HG03521 (cell line): ENCODE measurements around the gene STXBP5L.
"Not testable (repeated sequence)": the region's sequence is repeated elsewhere in the genome, so short reads cannot be mapped to it uniquely, and the experiment has no call there.

Experiments
- ATAC-seq: cut with Tn5 transposase; IDR thresholded peaks from one replicate; pipeline ENCODE4 v1.9.1; 2021; ENCODE audit warnings: mild to moderate bottlenecking, moderate library complexity; ENCODE audit not compliant: unreplicated experiment

The STXBP5L gene

GRCh38 chr3:121223116-121223515 lies 315.1 kb downstream of the STXBP5L start:
- ATAC-seq: no peak

- no peak for ATAC-seq
Observed at GRCh38 chr3:121228971-121229370, 321.0 kb downstream of the STXBP5L start.

- not testable (repeated sequence) for ATAC-seq
Observed at GRCh38 chr3:121230194-121230593, 322.2 kb downstream of the STXBP5L start.

- ATAC-seq: no peak
Observed at GRCh38 chr3:121231872-121232271, 323.9 kb downstream of the STXBP5L start.

DNA sequence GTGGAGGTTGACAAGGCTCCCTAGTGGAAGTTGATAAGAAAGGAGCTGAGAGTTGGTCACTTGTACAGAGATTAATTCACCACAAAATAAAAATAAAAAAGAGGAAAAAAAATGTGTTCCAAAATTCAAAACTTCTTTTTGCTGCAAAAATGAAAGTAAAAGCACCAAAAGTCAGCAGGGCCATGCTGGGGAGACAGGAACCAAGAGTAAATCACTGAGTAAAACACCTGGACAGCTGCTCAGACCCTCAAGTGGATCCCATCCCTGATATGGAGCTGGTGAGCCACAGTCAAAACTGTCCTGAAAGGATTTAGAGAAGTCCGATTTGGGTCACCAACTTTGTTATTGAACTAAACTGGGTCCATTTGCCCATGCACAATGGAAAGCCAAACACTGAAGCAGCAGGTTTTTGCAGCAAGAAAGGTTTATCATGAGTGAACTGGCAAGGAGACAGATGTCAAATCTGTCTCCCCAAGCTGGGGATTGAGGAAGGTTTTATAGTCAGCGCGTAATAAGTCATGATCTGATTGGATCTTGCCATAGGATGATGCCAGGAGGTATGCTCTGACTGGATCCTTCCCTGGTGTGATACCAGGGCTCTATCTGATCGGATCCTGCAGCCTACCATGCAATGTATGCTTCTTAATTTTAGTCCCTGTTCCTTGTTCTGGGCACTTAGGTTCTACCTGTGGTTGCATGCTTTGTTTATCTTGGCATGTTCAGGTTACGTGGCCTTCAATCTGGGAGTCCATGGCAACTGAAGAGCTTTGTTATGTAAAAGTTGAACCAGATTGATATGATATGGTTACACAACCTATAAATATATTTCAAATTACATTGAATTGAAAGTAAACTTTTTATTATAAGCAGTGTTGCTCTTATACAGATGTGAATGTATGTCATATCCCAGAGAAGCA lies 324.6 kb downstream of the STXBP5L start:
- no peak for ATAC-seq

GRCh38 chr3:121243208-121243607 lies 335.2 kb downstream of the STXBP5L start:
- ATAC-seq: no peak

DNA sequence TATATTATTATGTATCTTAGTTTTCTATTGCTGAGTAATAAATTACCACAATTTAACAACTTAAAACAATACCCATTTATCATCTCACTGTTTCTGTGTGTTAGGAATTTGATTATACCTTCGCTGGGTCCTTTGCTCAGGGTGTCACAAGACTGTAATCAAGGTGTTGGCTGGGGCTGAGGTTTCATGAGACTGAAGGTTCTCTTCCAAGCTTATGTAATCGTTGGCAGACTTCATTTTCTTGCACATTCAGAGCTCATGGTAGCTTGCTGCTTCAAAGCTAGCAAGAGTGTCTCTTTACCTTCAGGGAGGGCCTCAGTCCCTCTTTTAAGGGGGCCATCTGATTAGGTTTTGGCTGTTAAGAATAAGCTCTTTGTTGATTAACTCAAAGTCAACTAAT lies 344.7 kb downstream of the STXBP5L start:
- ATAC-seq: no peak

- no peak for ATAC-seq
Observed at GRCh38 chr3:121269389-121269788, 361.4 kb downstream of the STXBP5L start.

DNA sequence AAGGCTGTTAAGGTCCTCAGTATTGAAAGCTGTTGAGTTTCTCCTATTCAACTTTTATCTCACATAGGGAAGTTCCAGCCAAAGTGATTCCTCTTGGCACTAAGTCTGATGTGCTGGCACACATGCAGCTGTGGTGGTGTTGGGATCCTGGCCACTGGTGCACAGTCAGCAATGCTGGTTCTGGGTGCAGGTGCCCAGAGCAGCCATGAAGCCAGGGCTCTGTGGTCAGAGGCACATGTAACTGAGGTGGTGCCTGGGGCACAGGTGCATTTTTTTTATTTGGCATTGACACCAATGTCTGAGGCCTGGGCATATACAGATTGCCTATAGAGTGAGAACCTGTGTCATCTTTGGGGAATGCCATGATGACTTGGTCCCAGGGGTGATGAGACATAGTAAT lies 366.4 kb downstream of the STXBP5L start:
- ATAC-seq: no peak

DNA sequence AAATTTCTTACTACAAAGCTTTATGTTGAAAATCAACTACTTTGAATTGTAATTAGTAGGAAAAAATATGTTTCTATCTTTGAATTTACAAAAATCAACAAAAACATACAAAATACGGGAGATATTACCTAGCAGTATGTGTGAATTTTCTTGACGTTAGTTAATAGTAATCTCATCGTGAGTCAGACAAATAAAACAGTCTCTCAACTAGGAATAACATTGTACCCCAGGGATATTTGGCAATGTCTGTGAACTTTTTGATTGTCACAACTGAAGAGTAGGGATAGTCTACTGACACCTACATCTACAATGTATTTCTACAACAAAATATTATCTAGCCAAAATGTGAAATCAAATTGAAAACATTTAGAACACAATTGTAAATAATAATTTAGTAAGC lies 387.4 kb downstream of the STXBP5L start:
- no peak for ATAC-seq

GRCh38 chr3:121295979-121296378 lies 388.0 kb downstream of the STXBP5L start:
- no peak for ATAC-seq

DNA sequence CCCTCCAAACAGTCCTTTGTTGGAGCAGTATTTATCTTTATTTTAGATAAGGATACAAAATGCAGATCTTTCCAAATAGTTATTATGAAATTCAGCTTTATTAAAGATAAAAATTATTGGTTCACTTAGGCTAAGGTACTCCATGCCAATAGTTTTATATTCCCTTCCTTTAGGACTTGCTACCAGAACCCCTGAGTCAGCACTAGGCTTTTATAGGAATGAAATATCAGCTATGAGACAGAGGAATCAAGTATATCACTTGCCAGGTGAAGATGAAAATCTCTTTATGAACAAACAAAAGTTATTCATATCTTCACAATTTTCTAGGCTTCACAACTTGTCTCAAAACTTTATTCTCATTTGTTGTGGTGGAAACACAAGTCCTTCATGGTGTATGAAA lies 416.3 kb downstream of the STXBP5L start:
- ATAC-seq: no peak

DNA sequence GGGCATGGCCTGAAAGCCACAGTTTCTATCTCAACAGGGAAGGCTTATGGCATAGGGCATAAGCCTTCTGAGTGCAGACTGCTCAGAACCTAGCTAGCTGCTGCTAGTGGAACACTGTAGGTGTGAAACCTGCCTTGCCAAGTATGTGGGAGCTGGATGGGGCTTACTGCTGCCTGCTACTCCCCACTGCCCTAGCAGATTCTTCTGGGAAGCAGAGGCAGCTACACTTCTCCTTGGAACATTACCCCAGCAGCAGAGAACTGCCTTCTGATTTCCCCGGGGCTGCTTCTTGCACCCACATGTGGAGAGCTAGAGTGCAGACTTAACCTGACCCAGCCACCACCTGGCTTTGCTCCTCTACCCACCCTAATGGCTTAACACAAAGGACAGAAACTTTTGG lies 422.1 kb downstream of the STXBP5L start:
- ATAC-seq: no peak

- no peak for ATAC-seq
Observed at GRCh38 chr3:121330634-121331033, 422.6 kb downstream of the STXBP5L start.

- not testable (repeated sequence) for ATAC-seq
Observed at GRCh38 chr3:121355960-121356359, 448.0 kb downstream of the STXBP5L start.

DNA sequence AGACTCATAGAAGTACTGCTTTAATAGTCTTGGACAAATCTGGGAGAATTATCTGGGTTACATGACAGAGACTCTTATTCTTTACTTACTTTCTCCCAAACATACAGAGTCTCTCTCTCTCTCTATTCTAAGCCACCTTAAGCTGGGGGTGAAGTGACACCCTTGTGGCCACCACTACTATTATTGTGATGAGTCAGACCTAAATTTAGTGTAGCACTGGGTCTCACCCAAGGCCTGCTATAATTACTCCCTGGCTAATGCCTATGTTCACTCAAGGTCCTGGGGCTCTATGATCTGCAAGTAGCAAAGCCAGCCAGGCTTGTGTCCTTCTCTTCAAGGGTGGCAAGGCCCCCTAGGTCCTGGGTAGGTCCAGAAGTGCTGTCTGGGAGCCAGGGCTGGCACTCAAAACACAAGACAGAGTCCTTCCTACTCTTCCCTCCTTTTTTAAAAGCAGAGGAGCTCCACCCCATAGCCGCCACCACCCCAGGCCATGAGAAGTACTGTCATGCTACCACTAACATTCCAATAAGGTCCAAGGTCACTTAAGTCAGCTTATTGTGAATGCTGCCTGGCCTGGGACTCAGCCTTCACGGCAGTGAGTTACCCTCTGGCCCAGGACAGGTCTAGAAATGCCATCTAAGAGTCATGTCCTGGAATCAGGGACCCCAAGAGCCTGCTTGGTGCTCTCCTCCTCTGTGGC lies 454.2 kb downstream of the STXBP5L start:
- no peak for ATAC-seq

DNA sequence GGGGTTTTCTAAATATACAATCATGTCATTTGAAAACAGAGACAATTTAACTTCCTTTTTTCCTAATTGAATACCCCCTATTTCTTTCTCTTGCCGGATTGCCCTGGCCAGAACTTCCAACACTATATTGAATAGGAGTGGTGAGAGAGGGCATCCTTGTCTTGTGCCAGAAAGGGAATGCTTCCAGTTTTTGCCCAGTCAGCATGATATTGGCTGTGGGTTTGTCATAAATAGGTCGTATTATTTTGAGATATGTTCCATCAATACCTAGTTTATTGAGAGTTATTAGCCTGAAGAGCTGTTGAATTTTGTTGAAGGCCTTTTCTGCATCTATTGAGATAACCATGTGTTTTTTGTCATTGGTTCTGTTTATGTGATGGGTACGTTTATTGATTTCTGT lies 480.3 kb downstream of the STXBP5L start:
- not testable (repeated sequence) for ATAC-seq

GRCh38 chr3:121395967-121396366 lies 488.0 kb downstream of the STXBP5L start:
- ATAC-seq: not testable (repeated sequence)

- ATAC-seq: not testable (repeated sequence)
Observed at GRCh38 chr3:121398051-121398450, 490.0 kb downstream of the STXBP5L start.

DNA sequence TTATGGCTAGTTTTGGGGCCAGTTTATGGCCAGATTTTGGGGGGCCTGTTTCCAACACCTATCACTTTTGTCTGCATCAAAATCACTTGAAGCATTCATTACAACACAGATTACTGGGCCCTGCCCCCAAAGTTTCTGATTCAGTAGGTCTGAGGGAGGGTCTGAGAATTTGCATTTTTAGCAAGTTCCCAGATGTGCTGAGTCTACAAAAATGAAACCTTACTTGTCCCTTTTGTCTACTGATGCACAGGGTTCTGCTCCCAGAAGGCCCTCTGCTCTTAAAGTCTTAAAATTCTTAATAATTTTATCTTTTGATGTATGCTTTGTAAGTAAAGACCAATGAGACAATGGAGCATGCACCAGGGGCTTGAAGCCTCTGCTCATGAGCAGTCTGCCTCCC lies 491.8 kb downstream of the STXBP5L start:
- no peak for ATAC-seq

DNA sequence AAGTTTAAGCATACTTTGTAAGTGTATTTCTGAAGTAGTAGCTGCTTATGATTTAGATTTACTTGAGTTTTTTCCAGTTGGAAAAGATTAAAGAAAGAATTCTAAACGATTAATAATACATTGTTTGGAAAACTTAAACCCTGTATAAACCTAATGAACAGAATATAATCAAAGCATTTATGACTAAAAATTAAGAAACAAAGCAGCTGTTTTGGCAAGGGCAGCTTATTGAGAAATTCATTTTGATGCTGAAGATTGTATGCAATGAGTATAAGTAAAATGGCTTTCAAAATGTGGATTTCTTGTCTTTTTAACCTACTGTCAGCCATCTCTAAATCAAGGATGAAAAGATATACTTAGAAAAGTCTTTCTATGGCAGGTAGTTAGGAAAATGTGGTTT lies 497.6 kb downstream of the STXBP5L start:
- ATAC-seq: no peak

- no peak for ATAC-seq
Observed at GRCh38 chr3:121411523-121411922, 503.5 kb downstream of the STXBP5L start.
